ENCODE data around the gene EXOC2. TPM values are rescaled to one million over a fixed set of nuclear protein-coding genes. Genes with fewer than 3 reads are reported as not detected.

Gene EXOC2
- total RNA-seq, 1 experiment from 2014 or later = 30.5 TPM

GRCh38 chr6:692356-692851 lies 535 bp downstream of the EXOC2 start:
- H3K36me3 ChIP-seq (ENCODE audit: control insufficient read depth, insufficient read depth, low read length) = no peaks in the 10 kb centered on the region; the same call in none of the 2 replicates
- peak overlapping the region; percentile 74 for H3K27ac ChIP-seq (ENCODE audit: low read length)
- DNase-seq (ENCODE audit: low read depth, low spot score) (no peak), ATAC-seq (peak; percentile 92)
- no peaks in the 10 kb centered on the region for H3K9me3 ChIP-seq (ENCODE audit: control insufficient read depth, insufficient read depth, low read depth, low read length)
- no TSS peak for BruUV-seq (replicated peaks)
- H3K4me3 ChIP-seq (ENCODE audit: low read depth in 2 of 2, low read length in 2 of 2) = peak overlapping the region; percentile 88 to 91
- CTCF ChIA-PET = no interaction called here
- in situ Hi-C loops (cut with HindIII; ENCODE audit: low pct_unique_long_range_greater_than_20kb, low sequenced_read_pairs) (no loop called here), intact Hi-C loops (cut with micrococcal nuclease; ENCODE audit: unreplicated experiment) (no loop called here)
- H3K4me1 ChIP-seq (ENCODE audit: control insufficient read depth, insufficient read depth, low read length) = peaks cover 12% of the 10 kb centered on the region
- TF ChIP-seq SIN3A (IDR thresholded peaks at IDR 0.05; ENCODE audit: borderline replicate concordance, insufficient read depth, low read depth, low read length) = no peak
- TF ChIP-seq, protein P1, sequence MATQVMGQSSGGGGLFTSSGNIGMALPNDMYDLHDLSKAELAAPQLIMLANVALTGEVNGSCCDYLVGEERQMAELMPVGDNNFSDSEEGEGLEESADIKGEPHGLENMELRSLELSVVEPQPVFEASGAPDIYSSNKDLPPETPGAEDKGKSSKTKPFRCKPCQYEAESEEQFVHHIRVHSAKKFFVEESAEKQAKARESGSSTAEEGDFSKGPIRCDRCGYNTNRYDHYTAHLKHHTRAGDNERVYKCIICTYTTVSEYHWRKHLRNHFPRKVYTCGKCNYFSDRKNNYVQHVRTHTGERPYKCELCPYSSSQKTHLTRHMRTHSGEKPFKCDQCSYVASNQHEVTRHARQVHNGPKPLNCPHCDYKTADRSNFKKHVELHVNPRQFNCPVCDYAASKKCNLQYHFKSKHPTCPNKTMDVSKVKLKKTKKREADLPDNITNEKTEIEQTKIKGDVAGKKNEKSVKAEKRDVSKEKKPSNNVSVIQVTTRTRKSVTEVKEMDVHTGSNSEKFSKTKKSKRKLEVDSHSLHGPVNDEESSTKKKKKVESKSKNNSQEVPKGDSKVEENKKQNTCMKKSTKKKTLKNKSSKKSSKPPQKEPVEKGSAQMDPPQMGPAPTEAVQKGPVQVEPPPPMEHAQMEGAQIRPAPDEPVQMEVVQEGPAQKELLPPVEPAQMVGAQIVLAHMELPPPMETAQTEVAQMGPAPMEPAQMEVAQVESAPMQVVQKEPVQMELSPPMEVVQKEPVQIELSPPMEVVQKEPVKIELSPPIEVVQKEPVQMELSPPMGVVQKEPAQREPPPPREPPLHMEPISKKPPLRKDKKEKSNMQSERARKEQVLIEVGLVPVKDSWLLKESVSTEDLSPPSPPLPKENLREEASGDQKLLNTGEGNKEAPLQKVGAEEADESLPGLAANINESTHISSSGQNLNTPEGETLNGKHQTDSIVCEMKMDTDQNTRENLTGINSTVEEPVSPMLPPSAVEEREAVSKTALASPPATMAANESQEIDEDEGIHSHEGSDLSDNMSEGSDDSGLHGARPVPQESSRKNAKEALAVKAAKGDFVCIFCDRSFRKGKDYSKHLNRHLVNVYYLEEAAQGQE (IDR thresholded peaks at IDR 0.05; ENCODE audit: insufficient read depth in 1 of 2, low read depth in 2 of 2, low read length in 1 of 2) = no peak
- POLR2A ChIA-PET = no interaction called here
- no peaks in the 10 kb centered on the region for H3K27me3 ChIP-seq (ENCODE audit: control insufficient read depth, insufficient read depth, low read length)

DNA sequence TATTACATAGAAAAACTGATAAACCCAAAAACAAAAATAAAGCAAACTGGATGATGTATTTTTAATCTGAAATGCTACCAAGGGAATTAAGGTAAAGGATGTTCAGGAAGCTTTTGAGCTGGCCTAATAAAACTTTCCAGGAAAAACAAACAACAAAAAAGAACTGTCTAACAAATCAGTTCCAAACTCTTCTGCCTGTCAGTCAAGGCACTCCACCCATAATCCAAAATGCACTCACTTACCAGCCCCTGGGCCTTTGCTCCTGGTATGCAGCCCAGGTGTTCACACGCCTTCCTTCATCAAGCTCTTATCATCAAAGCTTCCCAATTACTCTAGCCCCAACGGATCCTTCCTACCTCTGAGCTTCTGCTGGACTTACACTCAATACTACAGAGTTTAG lies 3.7 kb downstream of the EXOC2 start:
- BruUV-seq (replicated peaks) = no TSS peak
- Histone ChIP-seq H3K27me3 (ENCODE audit: control insufficient read depth, insufficient read depth, low read length) (no peaks in the 10 kb centered on the region), H3K4me1 (ENCODE audit: control insufficient read depth, insufficient read depth, low read length) (peaks cover 24% of the 10 kb centered on the region), H3K36me3 (ENCODE audit: control insufficient read depth, insufficient read depth, low read length) (no peaks in the 10 kb centered on the region; the same call in none of the 2 replicates), H3K9me3 (ENCODE audit: control insufficient read depth, insufficient read depth, low read depth, low read length) (no peaks in the 10 kb centered on the region), H3K4me3 (ENCODE audit: low read depth in 2 of 2, low read length in 2 of 2) (no peak overlapping the region), H3K27ac (ENCODE audit: low read length) (no peak overlapping the region)
- TF ChIP-seq SIN3A (IDR thresholded peaks at IDR 0.05; ENCODE audit: borderline replicate concordance, insufficient read depth, low read depth, low read length) (no peak), POLR2AphosphoS5 (IDR thresholded peaks at IDR 0.05; ENCODE audit: low read depth, low read length) (no peak), TCF7L2 (IDR thresholded peaks at IDR 0.05; ENCODE audit: low read depth, low read length) (no peak)
- TF ChIP-seq, protein P2, sequence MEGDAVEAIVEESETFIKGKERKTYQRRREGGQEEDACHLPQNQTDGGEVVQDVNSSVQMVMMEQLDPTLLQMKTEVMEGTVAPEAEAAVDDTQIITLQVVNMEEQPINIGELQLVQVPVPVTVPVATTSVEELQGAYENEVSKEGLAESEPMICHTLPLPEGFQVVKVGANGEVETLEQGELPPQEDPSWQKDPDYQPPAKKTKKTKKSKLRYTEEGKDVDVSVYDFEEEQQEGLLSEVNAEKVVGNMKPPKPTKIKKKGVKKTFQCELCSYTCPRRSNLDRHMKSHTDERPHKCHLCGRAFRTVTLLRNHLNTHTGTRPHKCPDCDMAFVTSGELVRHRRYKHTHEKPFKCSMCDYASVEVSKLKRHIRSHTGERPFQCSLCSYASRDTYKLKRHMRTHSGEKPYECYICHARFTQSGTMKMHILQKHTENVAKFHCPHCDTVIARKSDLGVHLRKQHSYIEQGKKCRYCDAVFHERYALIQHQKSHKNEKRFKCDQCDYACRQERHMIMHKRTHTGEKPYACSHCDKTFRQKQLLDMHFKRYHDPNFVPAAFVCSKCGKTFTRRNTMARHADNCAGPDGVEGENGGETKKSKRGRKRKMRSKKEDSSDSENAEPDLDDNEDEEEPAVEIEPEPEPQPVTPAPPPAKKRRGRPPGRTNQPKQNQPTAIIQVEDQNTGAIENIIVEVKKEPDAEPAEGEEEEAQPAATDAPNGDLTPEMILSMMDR (IDR thresholded peaks at IDR 0.05) = no peak
- TF ChIP-seq, protein P1 (IDR thresholded peaks at IDR 0.05; ENCODE audit: insufficient read depth in 1 of 2, low read depth in 2 of 2, low read length in 1 of 2) = no peak
- in situ Hi-C loops (cut with HindIII; ENCODE audit: low pct_unique_long_range_greater_than_20kb, low sequenced_read_pairs) (no loop called here), intact Hi-C loops (cut with micrococcal nuclease; ENCODE audit: unreplicated experiment) (loop anchor here (10.0 kb wide), 1 partner anchor 64 kb away; no protein-coding TSS in a partner anchor)
- ChIA-PET POLR2A (no interaction called here), CTCF (interaction anchor here (1.0 kb wide), 1 partner anchor 9 kb away, joined by 3 read pairs; no protein-coding TSS in a partner anchor)
- no peak for DNase-seq (ENCODE audit: low read depth, low spot score)
- no peak for ATAC-seq

All from Panc1 (cell line).